ENCODE measurements around the gene CREBL2. TPM values are rescaled to one million over a fixed set of nuclear protein-coding genes. Genes with fewer than 3 reads are reported as not detected.

The CREBL2 gene
- total RNA-seq, 1 donor: 33.2 TPM

- no peak overlapping the region for H3K4me3 ChIP-seq (ENCODE audit: low read depth, low read length)
- no peak for DNase-seq (ENCODE audit: low read depth)
- no peak for TF ChIP-seq CTCF (IDR thresholded peaks at IDR 0.05; ENCODE audit: insufficient read depth, low read depth, low read length)
Measured at GRCh38 chr12:12676605-12677004, 64.9 kb downstream of the CREBL2 start.

GRCh38 chr12:12681061-12681765, 69.5 kb downstream of the CREBL2 start:
- DNase-seq (ENCODE audit: low read depth): no peak
- no peak for TF ChIP-seq CTCF (IDR thresholded peaks at IDR 0.05; ENCODE audit: insufficient read depth, low read depth, low read length)
- no peak overlapping the region for H3K4me3 ChIP-seq (ENCODE audit: low read depth, low read length)

GRCh38 chr12:12682284-12682683, 70.6 kb downstream of the CREBL2 start:
- no peak for DNase-seq (ENCODE audit: low read depth)
- H3K4me3 ChIP-seq (ENCODE audit: low read depth, low read length): no peak overlapping the region
- no peak for TF ChIP-seq CTCF (IDR thresholded peaks at IDR 0.05; ENCODE audit: insufficient read depth, low read depth, low read length)

GRCh38 chr12:12683136-12683697, 71.5 kb downstream of the CREBL2 start:
- no peak for TF ChIP-seq CTCF (IDR thresholded peaks at IDR 0.05; ENCODE audit: insufficient read depth, low read depth, low read length)
- no peak for DNase-seq (ENCODE audit: low read depth)
- H3K4me3 ChIP-seq (ENCODE audit: low read depth, low read length): no peak overlapping the region

GRCh38 chr12:12683725-12684124, 72.0 kb downstream of the CREBL2 start:
- no peak overlapping the region for H3K4me3 ChIP-seq (ENCODE audit: low read depth, low read length)
- no peak for DNase-seq (ENCODE audit: low read depth)
- TF ChIP-seq CTCF (IDR thresholded peaks at IDR 0.05; ENCODE audit: insufficient read depth, low read depth, low read length): no peak

GRCh38 chr12:12684375-12685106, 72.9 kb downstream of the CREBL2 start:
- H3K4me3 ChIP-seq (ENCODE audit: low read depth, low read length): no peak overlapping the region
- no peak for TF ChIP-seq CTCF (IDR thresholded peaks at IDR 0.05; ENCODE audit: insufficient read depth, low read depth, low read length)
- peak; percentile 55 for DNase-seq (ENCODE audit: low read depth)
